Measurements from ENCODE around the gene FAM3C.
"Not testable (repeated sequence)": the region's sequence is repeated elsewhere in the genome, so short reads cannot be mapped to it uniquely, and the experiment has no call there.

DNA sequence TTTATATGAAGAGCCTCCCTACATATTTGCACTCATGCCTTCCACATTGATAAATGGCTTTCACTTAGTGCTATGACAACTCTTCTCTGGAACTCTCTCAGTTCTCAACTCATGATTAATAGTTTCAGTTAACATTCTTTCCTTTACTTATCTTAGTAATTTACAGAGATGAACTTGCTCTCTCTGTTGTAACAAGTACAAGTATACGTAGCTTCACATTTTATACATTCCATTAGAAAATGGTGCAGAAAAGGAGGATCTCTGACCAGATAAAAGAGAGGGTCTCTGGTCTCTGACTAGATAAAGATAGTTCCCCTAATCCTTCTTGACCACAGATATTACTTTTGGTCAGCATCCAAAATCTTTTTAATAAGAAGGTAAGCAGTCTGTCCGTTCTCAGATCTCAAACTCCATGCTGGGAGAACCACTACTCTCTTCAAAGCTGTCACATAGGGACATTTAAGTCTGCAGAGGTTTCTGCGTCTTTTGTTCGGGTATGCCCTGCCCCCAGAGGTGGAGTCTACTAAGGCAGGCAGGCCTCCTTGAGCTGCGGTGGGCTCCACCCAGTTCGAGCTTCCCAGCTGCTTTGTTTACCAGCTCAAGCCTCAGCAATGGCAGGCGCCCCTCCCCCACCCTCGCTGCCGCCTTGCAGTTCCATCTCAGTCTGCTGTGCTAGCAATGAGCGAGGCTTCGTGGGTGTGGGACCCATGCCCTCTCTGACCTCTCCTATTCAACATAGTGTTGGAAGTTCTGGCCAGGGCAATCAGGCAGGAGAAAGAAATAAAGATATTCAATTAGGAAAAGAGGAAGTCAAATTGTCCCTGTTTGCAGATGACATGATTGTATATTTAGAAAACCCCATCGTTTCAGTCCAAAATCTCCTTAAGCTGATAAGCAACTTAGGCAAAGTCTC lies 42.2 kb upstream of the FAM3C start:
- TF ChIP-seq, protein P1, sequence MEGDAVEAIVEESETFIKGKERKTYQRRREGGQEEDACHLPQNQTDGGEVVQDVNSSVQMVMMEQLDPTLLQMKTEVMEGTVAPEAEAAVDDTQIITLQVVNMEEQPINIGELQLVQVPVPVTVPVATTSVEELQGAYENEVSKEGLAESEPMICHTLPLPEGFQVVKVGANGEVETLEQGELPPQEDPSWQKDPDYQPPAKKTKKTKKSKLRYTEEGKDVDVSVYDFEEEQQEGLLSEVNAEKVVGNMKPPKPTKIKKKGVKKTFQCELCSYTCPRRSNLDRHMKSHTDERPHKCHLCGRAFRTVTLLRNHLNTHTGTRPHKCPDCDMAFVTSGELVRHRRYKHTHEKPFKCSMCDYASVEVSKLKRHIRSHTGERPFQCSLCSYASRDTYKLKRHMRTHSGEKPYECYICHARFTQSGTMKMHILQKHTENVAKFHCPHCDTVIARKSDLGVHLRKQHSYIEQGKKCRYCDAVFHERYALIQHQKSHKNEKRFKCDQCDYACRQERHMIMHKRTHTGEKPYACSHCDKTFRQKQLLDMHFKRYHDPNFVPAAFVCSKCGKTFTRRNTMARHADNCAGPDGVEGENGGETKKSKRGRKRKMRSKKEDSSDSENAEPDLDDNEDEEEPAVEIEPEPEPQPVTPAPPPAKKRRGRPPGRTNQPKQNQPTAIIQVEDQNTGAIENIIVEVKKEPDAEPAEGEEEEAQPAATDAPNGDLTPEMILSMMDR (IDR thresholded peaks at IDR 0.05; ENCODE audit: low read length), result peak; percentile 23
- TF ChIP-seq EZH2phosphoT487 (IDR thresholded peaks at IDR 0.05; ENCODE audit: low read length), result not testable (repeated sequence)

Measured in MM.1S (cell line).